Dedifferentiated amniotic fluid mesenchymal stem cell (primary cell): ENCODE results near the gene SLC5A10.

ENCODE experiments used
- DNase-seq: peaks from one replicate; pipeline ENCODE4 v3.0.0-alpha.2; 2016; ENCODE audit errors: extremely low spot score

The SLC5A10 gene

DNA sequence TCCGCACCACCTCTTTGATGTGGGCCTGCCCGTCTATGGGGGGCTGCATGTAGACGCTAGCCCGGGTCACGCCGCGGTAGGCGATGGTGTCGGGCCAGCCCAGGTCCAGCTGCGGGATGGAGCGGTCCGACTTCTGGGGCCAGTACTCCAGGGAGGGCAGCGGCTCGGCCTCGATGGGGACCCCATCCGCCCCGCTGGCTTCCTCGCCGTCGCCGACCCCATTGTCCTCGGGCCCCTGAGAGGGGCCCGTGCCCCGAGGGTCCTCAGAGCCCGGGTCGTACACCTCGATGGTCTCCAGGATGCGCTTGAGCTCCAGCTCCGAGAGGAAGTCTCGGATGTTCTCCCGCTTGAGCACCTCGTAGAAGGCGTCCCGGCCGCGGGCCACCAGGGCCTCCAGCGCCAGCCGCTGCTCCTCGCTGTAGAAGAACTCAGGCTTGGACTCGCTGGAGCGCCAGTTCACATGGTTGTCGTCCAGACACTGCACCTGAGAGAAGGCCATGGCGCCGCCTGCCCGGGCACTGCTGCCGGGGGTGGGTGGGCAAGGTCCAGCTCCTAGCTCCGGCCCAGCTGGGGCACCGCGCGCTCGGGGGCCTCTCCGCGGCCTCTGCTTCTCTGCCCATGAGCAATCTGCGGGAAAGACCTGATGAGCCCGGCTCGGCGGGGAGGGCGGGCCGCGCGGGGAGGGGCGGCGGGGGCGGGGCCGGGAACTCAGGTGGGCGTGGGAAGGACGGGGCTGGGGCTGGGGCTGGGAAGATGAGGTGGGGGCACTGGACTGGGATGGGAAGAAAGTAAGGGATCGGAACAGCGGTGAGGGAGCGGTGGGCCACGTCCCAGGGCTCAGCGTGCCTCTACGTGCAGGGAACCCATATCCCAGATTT is 51.8 kb downstream of the SLC5A10 start:
- no peak for DNase-seq

DNA sequence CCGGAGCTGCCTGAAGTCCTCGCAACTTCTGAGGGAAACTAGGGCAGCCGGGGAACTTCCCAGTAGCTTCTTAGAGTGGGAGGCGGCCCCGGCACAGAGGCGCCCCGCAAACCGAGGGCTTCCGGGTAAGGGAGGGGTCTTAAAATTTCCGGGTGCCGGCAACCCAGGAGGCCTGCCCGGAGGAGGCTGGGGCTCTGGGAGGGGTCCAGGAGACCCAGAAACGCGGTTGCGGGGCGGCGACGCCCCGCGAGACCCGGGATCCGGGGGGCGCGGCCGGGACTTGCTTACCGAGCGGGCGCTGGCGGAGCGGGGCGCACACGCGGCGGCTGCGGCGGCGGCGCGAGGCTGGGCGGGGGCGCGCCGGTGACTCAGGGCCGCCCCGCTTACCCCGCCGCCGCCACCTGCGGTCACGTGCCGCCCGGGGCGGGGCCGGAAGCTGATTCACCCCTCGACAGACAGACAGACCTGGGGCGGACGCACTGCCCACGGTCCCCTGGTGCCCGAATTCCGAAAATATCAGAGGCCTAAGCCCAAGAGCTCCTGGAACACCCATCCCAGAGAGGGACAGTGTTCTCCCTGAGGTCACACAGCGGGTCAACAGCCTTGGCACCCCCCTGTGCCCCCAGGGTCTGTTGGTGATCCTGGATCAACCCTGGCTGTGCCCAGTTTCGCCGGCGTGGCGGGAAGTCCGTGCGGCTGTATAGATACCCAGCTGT is 52.6 kb downstream of the SLC5A10 start, which contains the start of gene FAM83G:
FAM83G (minus strand) TSS at position 344 of the 716 bp plus-strand sequence. CDS start 723 bp downstream, outside the sequence.
- no peak for DNase-seq

DNA sequence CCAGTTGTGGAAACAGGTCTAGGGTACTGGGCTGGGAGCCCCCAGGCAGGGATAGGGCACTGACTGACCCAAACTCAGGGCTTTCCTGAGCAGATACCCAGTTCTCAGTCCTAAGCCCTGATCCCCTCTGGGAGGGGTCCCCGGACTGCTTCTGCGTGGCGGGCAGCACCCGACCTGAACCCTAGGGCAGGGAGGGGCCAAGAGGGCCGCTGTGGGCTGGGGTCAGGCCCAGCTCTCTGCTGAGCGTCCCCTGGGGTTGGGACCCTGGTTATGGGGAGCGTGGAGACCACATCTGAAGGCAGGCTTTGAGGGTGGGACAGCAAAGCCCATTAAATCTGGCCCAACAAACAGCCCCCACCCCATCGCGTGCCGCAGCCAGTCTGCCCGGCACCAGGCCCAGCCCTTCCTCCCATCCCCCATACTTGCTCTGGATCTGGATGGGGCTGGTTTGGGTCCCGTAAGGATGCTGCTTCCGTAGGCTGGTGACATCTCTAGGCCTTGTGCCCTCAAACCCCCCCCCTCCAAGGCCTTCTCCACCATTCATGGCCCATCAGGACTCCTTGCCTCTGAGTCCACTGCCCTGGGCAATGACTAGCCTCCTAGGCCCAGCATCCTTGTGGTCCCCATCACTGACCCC is 53.3 kb downstream of the SLC5A10 start:
- no peak for DNase-seq

GRCh38 chr17:19005789-19006430 is 53.9 kb downstream of the SLC5A10 start:
- DNase-seq, result no peak

DNA sequence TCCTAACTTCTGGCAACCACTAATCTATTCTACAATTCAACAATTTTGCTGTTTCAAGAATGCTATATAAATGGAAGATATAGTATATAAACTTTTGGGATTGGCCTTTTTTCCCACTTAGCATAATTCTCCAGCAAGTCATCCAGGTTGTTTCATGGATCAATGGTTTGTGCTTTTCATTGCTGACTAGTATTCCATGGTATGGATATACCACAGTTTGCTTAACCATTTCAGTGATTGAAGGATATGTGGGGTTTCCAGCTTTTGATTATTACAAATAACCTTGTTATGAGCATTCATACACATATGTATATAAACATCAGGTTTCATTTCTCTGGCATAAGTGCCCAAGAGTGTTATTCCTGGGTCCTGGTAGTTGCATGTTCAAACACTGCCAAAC is 54.7 kb downstream of the SLC5A10 start:
- no peak for DNase-seq

- no peak for DNase-seq
Observed at GRCh38 chr17:19009970-19010369, 58.0 kb downstream of the SLC5A10 start.

GRCh38 chr17:19010729-19011505 is 59.0 kb downstream of the SLC5A10 start:
- DNase-seq, result no peak

DNA sequence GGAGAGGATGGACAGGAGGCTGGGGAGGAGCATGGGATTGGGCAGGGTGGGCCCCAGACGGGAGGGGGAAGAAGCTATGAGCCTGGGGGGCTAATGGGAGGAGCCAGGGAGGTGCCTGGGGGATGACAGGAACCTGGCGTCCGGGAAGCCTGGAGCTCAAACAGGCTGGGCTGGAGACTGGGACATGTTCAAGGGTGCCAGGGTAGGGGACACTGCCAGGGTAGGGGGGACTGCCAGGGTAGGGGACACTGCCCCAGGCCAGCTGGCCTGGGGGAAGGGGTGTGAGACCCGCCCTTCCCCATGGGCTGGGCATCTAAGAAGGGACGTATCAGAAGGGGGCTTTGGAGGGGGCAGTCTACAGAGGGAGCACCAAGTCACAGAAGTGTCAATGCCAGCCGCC is 59.6 kb downstream of the SLC5A10 start:
- no peak for DNase-seq

- DNase-seq, result no peak
Observed at GRCh38 chr17:19012171-19013080, 60.5 kb downstream of the SLC5A10 start.

DNA sequence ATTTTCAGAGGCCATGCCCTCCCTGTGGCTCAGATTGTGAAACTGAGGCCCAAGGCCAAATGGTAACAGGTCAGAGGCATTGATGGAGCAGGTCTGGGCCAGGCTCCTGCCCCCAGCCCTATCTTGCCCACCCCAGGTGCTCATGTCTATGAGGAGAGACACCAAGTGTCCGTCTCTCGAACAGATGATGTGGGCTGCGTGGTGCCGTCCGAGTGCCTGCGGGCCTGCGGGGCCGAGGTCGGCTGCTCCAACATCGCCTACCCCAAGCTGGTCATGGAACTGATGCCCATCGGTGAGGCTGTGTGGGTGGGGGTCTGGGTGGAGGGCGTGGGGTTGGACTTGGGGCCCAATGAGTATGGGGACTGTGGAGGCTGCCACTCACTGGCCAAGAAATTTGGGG is 61.3 kb downstream of the SLC5A10 start:
- DNase-seq, result no peak

DNA sequence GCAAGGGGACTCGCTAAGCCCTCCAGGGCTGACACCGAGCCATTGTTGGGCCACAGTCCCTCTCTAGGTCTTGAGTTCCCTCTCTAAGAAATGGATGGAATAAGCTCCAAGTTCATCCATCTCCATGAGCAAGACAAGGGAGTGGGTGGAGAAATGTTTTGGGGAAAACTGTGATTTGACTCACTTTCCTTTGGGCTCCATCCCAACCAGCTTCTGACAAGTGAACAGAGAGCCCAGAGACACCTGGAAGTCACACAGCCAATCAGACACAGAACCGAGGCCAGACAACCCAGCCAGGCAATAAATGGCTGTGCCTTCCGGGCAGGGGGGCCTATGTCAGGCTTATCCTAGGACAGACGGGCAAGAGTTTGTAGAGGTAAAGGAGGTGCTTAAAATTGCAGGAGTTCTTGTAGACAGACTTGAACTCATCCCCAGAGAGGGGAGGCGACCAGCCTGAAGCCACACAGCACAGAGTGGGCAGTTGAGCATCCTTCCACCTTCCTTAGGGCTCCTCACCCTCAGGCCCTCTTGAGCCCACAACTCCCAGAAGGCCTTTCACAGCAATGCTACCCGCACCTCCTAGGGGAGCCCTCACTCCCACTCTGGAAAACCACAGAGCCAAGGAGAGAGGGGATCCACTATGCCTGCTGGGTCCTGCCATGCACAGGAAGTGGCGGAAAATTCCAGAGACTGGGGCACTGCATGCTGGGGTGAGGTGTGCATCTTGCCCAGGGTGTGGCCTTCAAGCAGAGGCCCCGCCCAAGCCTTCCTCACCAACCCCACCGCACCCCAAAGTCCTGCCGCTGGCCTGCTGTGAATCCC is 62.1 kb downstream of the SLC5A10 start:
- no peak for DNase-seq

- DNase-seq, result no peak
Observed at GRCh38 chr17:19014628-19015215, 62.8 kb downstream of the SLC5A10 start.

DNA sequence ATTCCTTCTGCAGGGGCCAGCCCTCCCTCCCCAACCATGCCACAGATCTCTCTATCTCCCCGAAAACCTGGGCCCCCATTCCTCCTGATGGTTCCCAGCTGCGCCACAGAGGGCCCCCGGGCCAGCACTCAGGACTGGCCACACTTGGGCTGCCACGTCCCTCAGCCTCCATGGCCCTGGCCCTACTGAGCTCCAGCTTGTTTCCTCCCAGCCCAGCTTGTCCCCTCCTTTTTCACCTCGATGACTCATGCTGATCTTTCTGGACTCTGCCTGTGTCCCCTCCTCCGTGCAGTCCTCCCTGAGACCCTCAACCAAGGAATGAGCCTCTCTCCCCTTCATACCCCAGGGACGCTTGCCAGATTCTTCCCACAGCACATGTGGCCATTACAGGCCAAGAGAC is 63.5 kb downstream of the SLC5A10 start:
- DNase-seq, result no peak

DNA sequence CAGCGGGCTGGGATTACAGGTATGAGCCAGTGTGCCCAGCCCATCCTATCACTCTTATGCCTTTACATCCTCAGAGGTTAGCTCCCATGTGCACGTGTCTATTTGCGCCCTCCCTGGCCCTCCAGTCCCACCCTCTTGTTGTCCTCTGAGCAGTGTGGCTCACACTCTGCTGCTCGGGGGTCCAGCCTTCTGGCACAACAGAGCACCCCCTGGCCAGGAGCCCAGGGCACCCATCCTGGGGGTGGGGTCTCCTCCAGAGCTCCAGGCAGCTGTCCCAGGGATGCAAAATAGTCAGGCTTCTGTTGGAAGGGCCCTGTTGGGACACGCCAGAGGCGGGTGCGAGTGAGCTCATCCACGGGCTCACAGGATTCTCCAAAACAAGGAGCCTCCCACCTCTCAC is 64.3 kb downstream of the SLC5A10 start:
- DNase-seq, result no peak

GRCh38 chr17:19016881-19017280 is 64.9 kb downstream of the SLC5A10 start:
- DNase-seq, result no peak

DNA sequence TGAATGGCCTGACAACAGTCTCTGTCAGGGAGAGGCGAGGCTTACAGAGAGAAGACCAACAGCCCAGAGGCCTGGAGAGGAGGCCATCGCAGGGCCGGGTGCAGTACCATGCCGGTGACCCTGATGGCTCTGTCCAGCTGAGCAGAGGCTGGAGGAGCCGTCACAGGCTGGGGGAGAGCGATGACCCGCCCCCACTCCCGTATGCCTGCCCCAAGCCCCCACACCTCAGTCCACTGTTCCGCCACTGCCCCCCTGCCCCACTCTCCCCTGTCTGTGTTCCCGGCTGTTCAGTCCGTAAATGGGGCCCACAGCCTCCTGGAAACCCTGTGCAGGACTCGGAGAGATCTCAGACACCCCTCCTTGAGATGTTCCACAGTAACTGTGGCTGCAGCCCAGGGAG is 65.4 kb downstream of the SLC5A10 start:
- no peak for DNase-seq

- no peak for DNase-seq
Observed at GRCh38 chr17:19017804-19018599, 66.0 kb downstream of the SLC5A10 start.

GRCh38 chr17:19018600-19018950 is 66.6 kb downstream of the SLC5A10 start:
- DNase-seq, result no peak
